OCI-LY7 (cell line): ENCODE data around the gene UBE2J1. TPM values are rescaled to one million over a fixed set of nuclear protein-coding genes. Genes with fewer than 3 reads are reported as not detected.

ENCODE experiments used
- BruUV-seq: library from RNA; stranded (reverse); fragments of 400-500 nt; replicated peaks from 2 replicates; lab custom pipeline; 2021; lab: Mats Ljungman, UMichigan
- CTCF ChIA-PET: fragments of 300-600 bp; sonication (Branson Sonifier 250); formaldehyde crosslinking; loops from one replicate; lab custom pipeline; 2022; ENCODE audit warnings: antibody characterized with exemption; ENCODE audit not compliant: unreplicated experiment; lab: Charles Lee
- POLR2A ChIA-PET: fragments of 300-600 bp; sonication (Branson Sonifier 250); formaldehyde crosslinking; loops from one replicate; lab custom pipeline; 2022; ENCODE audit warnings: antibody characterized with exemption; lab: Charles Lee
- DNase-seq: peaks from one replicate; pipeline ENCODE4 v3.0.0-alpha.2; 2015; ENCODE audit warnings: low spot score
- H2AFZ ChIP-seq: fragments of 200-600 bp; sonication (generic), shearing (Covaris generic); 2 replicates; pipeline ENCODE4 v1.6.1; 2014; ENCODE audit warnings: mild to moderate bottlenecking, antibody characterized with exemption, low read length, moderate library complexity
- H3K27ac ChIP-seq: fragments of 200-600 bp; sonication (generic); 2 replicates; pipeline ENCODE4 v1.5.1; 2014; ENCODE audit warnings: mixed run types, low read depth, mild to moderate bottlenecking, moderate library complexity, low read length, inconsistent platforms; ENCODE audit not compliant: poor library complexity, severe bottlenecking
- H3K36me3 ChIP-seq: fragments of 200-600 bp; sonication (generic); 2 replicates; pipeline ENCODE4 v1.6.1; 2014; ENCODE audit warnings: mild to moderate bottlenecking, antibody characterized with exemption, low read length, moderate library complexity, mixed read lengths; ENCODE audit not compliant: insufficient read depth
- H3K4me1 ChIP-seq: fragments of 200-600 bp; sonication (generic); 2 replicates; pipeline ENCODE4 v1.5.1; 2014; ENCODE audit warnings: mild to moderate bottlenecking, low read length; ENCODE audit not compliant: insufficient read depth, poor library complexity, severe bottlenecking
- H3K4me2 ChIP-seq: fragments of 200-600 bp; sonication (generic); 2 replicates; pipeline ENCODE4 v1.6.1; 2014; ENCODE audit warnings: mild to moderate bottlenecking, low read length
- H3K4me3 ChIP-seq: fragments of 200-600 bp; sonication (generic); 2 replicates; pipeline ENCODE4 v1.5.1; 2014; ENCODE audit warnings: mild to moderate bottlenecking, low read depth, low read length; ENCODE audit not compliant: poor library complexity, severe bottlenecking
- H3K79me2 ChIP-seq: fragments of 200-600 bp; sonication (generic); 2 replicates; pipeline ENCODE4 v1.6.1; 2016; ENCODE audit warnings: low read depth, mild to moderate bottlenecking, low read length, moderate library complexity, mixed read lengths; ENCODE audit not compliant: insufficient read depth
- H3K9me2 ChIP-seq: fragments of 200-600 bp; sonication (generic); 2 replicates; pipeline ENCODE4 v1.6.1; 2016; ENCODE audit warnings: mild to moderate bottlenecking, low read length, mixed read lengths; ENCODE audit not compliant: insufficient read depth
- H3K9me3 ChIP-seq: fragments of 200-600 bp; sonication (generic); 2 replicates; pipeline ENCODE4 v1.6.1; 2014; ENCODE audit warnings: mild to moderate bottlenecking, mixed run types, low read length, mixed read lengths
- H4K20me1 ChIP-seq: fragments of 200-600 bp; sonication (generic); 2 replicates; pipeline ENCODE4 v1.6.1; 2014; ENCODE audit warnings: mild to moderate bottlenecking, antibody characterized with exemption, low read length, moderate library complexity, mixed read lengths; ENCODE audit not compliant: insufficient read depth
- CTCF ChIP-seq: fragments of 200-600 bp; sonication (generic); conservative IDR thresholded peaks from 2 replicates; pipeline ENCODE4 v1.5.1; 2014; ENCODE audit warnings: mild to moderate bottlenecking, antibody characterized with exemption, low read length, moderate library complexity, mixed read lengths
- EZH2phosphoT487 ChIP-seq: fragments of 200-600 bp; sonication (generic); IDR thresholded peaks from 2 replicates; pipeline ENCODE4 v1.6.1; 2018; ENCODE audit warnings: low read depth, borderline replicate concordance, mild to moderate bottlenecking, mixed run types, antibody characterized with exemption, low read length, moderate library complexity, mixed read lengths
- intact Hi-C: fragments of 100-400 bp; cut with micrococcal nuclease; formaldehyde crosslinking; loops from one replicate; pipeline ENCODE4 v1.10.0; 2022; ENCODE audit not compliant: unreplicated experiment
- total RNA-seq, 2 experiments: library from RNA; depleted of rRNA in 1 of 2; stranded (reverse); fragments of >200 nt in 1 of 2; shearing (Covaris generic) in 1 of 2; gene quantifications; 2 replicates each; pipeline ENCODE4 v1.2.3, GENCODE V29; 2014 to 2022

The UBE2J1 gene
- total RNA-seq, 2 experiments from 2014 or later: 117 to 243 TPM

DNA sequence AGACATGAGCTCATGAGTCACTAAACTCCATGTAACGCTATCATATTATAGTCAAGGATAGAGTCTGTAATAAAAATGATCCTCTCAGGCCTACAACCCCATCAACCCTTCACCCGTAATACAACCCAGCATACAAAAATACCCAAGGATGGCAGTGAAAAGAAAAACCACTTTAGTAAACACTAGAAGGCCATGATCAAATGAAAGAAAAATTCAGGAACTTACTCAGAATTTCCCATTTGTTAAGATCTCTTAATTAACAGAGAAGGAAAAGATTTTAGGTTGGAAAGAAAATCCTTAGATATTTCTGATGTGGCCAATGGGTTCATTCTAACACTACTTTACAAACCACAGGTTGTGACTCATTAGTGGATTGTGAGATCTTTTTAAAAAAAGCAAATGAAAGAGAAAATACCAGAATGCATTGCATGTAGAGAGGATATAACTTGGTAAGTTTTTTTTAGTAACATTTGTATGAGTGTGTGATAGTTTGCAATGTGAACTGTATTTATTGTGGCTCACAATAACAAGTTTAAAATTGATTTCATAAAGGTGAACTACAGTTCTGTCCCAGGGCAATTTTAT is 8.0 kb upstream of the UBE2J1 start:
- no peaks in the 10 kb centered on the region for H3K9me2 ChIP-seq
- no peaks in the 10 kb centered on the region; the same call in 1 of the 2 replicates for H3K9me3 ChIP-seq
- intact Hi-C loops: no loop called here
- no peak overlapping the region for H3K4me3 ChIP-seq
- no peak for DNase-seq
- H4K20me1 ChIP-seq: no peaks in the 10 kb centered on the region
- CTCF ChIA-PET: interaction anchor here (1.0 kb wide), 1 partner anchor 10 kb away, joined by 3 read pairs; no protein-coding TSS in a partner anchor
- peaks cover 15% of the 10 kb centered on the region; the same call in 1 of the 2 replicates for H3K79me2 ChIP-seq
- peaks cover 9% of the 10 kb centered on the region; the same call in 1 of the 2 replicates for H3K36me3 ChIP-seq
- POLR2A ChIA-PET: interaction anchor here (0.6 to 11.1 kb wide), 8 partner anchors 8 to 1438 kb away, joined by 3 to 242 read pairs (median 4); partner anchors contain the start of gene UBE2J1
- H3K27ac ChIP-seq: peak overlapping the region; percentile 47
- peak overlapping the region; percentile 29 for H3K4me2 ChIP-seq
- H3K4me1 ChIP-seq: peaks cover 83% of the 10 kb centered on the region
- TF ChIP-seq CTCF (no peak), EZH2phosphoT487 (no peak)
- H2AFZ ChIP-seq: peak overlapping the region; percentile 17; the same call in 1 of the 2 replicates
- BruUV-seq: no TSS peak

DNA sequence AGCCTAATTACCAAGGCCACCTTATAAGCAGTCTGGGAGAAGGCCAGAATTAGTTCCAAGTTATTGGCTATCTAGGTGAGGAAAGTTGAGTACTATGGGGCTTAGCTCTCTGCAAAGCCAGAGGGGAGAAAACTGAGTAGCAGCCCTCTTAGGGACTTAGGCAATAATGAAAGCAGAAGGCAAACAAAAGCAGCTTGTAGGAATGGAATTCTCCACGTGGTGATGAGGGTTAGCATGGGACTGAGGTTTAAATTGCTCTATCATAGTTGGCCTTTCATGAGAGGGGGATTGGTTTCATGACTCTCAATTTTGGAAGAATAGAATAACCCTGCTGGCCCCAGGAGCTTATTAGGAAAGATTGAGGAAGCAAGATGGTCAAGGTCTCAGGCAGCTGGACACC is 7.0 kb upstream of the UBE2J1 start:
- BruUV-seq: no TSS peak
- Histone ChIP-seq H3K27ac (peak overlapping the region; percentile 99), H3K9me3 (no peaks in the 10 kb centered on the region; the same call in 1 of the 2 replicates), H3K79me2 (peaks cover 24% of the 10 kb centered on the region; the same call in 1 of the 2 replicates), H3K4me3 (no peak overlapping the region), H3K9me2 (no peaks in the 10 kb centered on the region), H3K4me2 (peak overlapping the region; percentile 75), H2AFZ (no peak overlapping the region; the same call in 1 of the 2 replicates), H4K20me1 (no peaks in the 10 kb centered on the region), H3K4me1 (peaks cover 83% of the 10 kb centered on the region), H3K36me3 (peaks cover 9% of the 10 kb centered on the region; the same call in 1 of the 2 replicates)
- ChIA-PET POLR2A (interaction anchor here (0.5 to 11.1 kb wide), 16 partner anchors 7 to 1562 kb away, joined by 3 to 242 read pairs (median 4); partner anchors contain the start of genes RNGTT and UBE2J1), CTCF (interaction anchor here (1.0 kb wide), 1 partner anchor 9 kb away, joined by 3 read pairs; no protein-coding TSS in a partner anchor)
- intact Hi-C loops: loop anchor here (5.0 to 10.0 kb wide), 3 partner anchors 212 to 1195 kb away; partner anchors contain the start of genes CNR1 and PM20D2
- no peak for DNase-seq
- TF ChIP-seq CTCF: no peak
